HG03520 (cell line): Measurements from ENCODE around the gene RASL11A.
"Not testable (repeated sequence)": the region's sequence is repeated elsewhere in the genome, so short reads cannot be mapped to it uniquely, and the experiment has no call there.

Source experiments
- ATAC-seq: cut with Tn5 transposase; IDR thresholded peaks from one replicate; pipeline ENCODE4 v1.9.1; 2021; ENCODE audit warnings: mild to moderate bottlenecking, moderate library complexity; ENCODE audit not compliant: unreplicated experiment

Gene RASL11A

GRCh38 chr13:27270594-27271520 is at the start of gene RASL11A:
RASL11A (plus strand) TSS chr13:27270830; CDS start chr13:27270945, 115 bp downstream.
- peak; percentile 78 for ATAC-seq

GRCh38 chr13:27222100-27222499 is 48.5 kb upstream of the RASL11A start:
- not testable (repeated sequence) for ATAC-seq

- no peak for ATAC-seq
These were observed 43.6 kb upstream of the RASL11A start for GRCh38 chr13:27226991-27227390.

- no peak for ATAC-seq
These were observed 42.5 kb upstream of the RASL11A start for GRCh38 chr13:27228131-27228530.

- ATAC-seq, result no peak
These were observed 41.0 kb upstream of the RASL11A start for GRCh38 chr13:27229642-27230041.

GRCh38 chr13:27233964-27234363 is 36.7 kb upstream of the RASL11A start:
- no peak for ATAC-seq

- no peak for ATAC-seq
These were observed 34.2 kb upstream of the RASL11A start for GRCh38 chr13:27236478-27236877.

- ATAC-seq, result no peak
These were observed 27.9 kb upstream of the RASL11A start for GRCh38 chr13:27242702-27243101.

- no peak for ATAC-seq
These were observed 25.0 kb upstream of the RASL11A start for GRCh38 chr13:27245610-27246009.

- no peak for ATAC-seq
These were observed 19.8 kb upstream of the RASL11A start for GRCh38 chr13:27250833-27251165.

- peak; percentile 91 for ATAC-seq
These were observed 19.2 kb upstream of the RASL11A start, which contains the start of gene RPL21 for GRCh38 chr13:27251166-27252091. RPL21 (plus strand) TSS chr13:27251558; CDS start chr13:27253777, 2,219 bp downstream.

GRCh38 chr13:27252467-27252866 is 18.2 kb upstream of the RASL11A start:
- ATAC-seq, result no peak

- no peak for ATAC-seq
These were observed 13.4 kb upstream of the RASL11A start for GRCh38 chr13:27257233-27257568.

GRCh38 chr13:27257648-27258253 is 12.9 kb upstream of the RASL11A start:
- ATAC-seq, result no peak

GRCh38 chr13:27258637-27259386 is 11.8 kb upstream of the RASL11A start:
- ATAC-seq, result no peak

GRCh38 chr13:27259831-27260230 is 10.8 kb upstream of the RASL11A start:
- ATAC-seq, result no peak

GRCh38 chr13:27261396-27261795 is 9.2 kb upstream of the RASL11A start:
- no peak for ATAC-seq

GRCh38 chr13:27263438-27263837 is 7.2 kb upstream of the RASL11A start:
- ATAC-seq, result no peak

GRCh38 chr13:27264181-27264580 is 6.4 kb upstream of the RASL11A start:
- no peak for ATAC-seq

- ATAC-seq, result no peak
These were observed 6.0 kb upstream of the RASL11A start for GRCh38 chr13:27264648-27265047.
